ENCODE data around the gene IFT43. TPM values are rescaled to one million over a fixed set of nuclear protein-coding genes. Genes with fewer than 3 reads are reported as not detected.
"Not testable (repeated sequence)": the region's sequence is repeated elsewhere in the genome, so short reads cannot be mapped to it uniquely, and the experiment has no call there.

The IFT43 gene
- total RNA-seq, 1 experiment from 2014 or later = 17.5 TPM

- TF ChIP-seq PRDM15 (CRISPR knock-in tag; IDR thresholded peaks at IDR 0.05) = no peak
- TF ChIP-seq USF1 (CRISPR knock-in tag; IDR thresholded peaks at IDR 0.05) = no peak
- no peak for TF ChIP-seq CREM (CRISPR knock-in tag; IDR thresholded peaks at IDR 0.05)
- no peak for TF ChIP-seq ELF4 (CRISPR knock-in tag; IDR thresholded peaks at IDR 0.05; ENCODE audit: low read depth)
- TF ChIP-seq ETV6 (CRISPR knock-in tag; IDR thresholded peaks at IDR 0.05) = no peak
- TF ChIP-seq ZSCAN18 (CRISPR knock-in tag; IDR thresholded peaks at IDR 0.05) = no peak
- TF ChIP-seq MXD4 (CRISPR knock-in tag; IDR thresholded peaks at IDR 0.05; ENCODE audit: borderline replicate concordance) = no peak
- no peak for TF ChIP-seq SP1 (CRISPR knock-in tag; conservative IDR thresholded peaks at IDR 0.05)
- TF ChIP-seq ESRRA (CRISPR knock-in tag; IDR thresholded peaks at IDR 0.05; ENCODE audit: borderline replicate concordance) = no peak
- TF ChIP-seq SMAD4 (CRISPR knock-in tag; IDR thresholded peaks at IDR 0.05) = no peak
- TF ChIP-seq ZNF416 (CRISPR knock-in tag; IDR thresholded peaks at IDR 0.05) = no peak
Measured at GRCh38 chr14:76007379-76007778, 21.8 kb downstream of the IFT43 start (continued).

- no peak overlapping the region for H3K4me3 Mint-ChIP-seq
- H3K9me3 Mint-ChIP-seq = peaks cover 21% of the 10 kb centered on the region
- ATAC-seq (no peak), DNase-seq (ENCODE audit: low spot score) (no peak)
- peaks cover 32% of the 10 kb centered on the region for H3K36me3 Mint-ChIP-seq
- no peak for TF ChIP-seq ESRRA (CRISPR knock-in tag; IDR thresholded peaks at IDR 0.05; ENCODE audit: borderline replicate concordance)
- no peak for TF ChIP-seq ZNF263 (CRISPR knock-in tag; IDR thresholded peaks at IDR 0.05; ENCODE audit: low read depth)
- no peak for TF ChIP-seq ZNF423 (CRISPR knock-in tag; IDR thresholded peaks at IDR 0.05)
- no peak for TF ChIP-seq ZNF671 (CRISPR knock-in tag; IDR thresholded peaks at IDR 0.05)
- no peak for TF ChIP-seq ZNF425 (CRISPR knock-in tag; conservative IDR thresholded peaks at IDR 0.05)
- no peak for TF ChIP-seq ZBTB43 (CRISPR knock-in tag; IDR thresholded peaks at IDR 0.05)
- TF ChIP-seq MXD4 (CRISPR knock-in tag; IDR thresholded peaks at IDR 0.05; ENCODE audit: borderline replicate concordance) = no peak
- no peak for TF ChIP-seq MYBL2 (CRISPR knock-in tag; IDR thresholded peaks at IDR 0.05)
- no peak for TF ChIP-seq NR3C1 (CRISPR knock-in tag; conservative IDR thresholded peaks at IDR 0.05; ENCODE audit: low read depth)
- TF ChIP-seq ZSCAN18 (CRISPR knock-in tag; IDR thresholded peaks at IDR 0.05) = no peak
- no peak for TF ChIP-seq TEAD1 (CRISPR knock-in tag; IDR thresholded peaks at IDR 0.05)
- H3K27me3 Mint-ChIP-seq (ENCODE audit: low read depth) = no peaks in the 10 kb centered on the region
- CTCF ChIA-PET = no interaction called here
- POLR2A ChIA-PET = no interaction called here
- H3K4me1 Mint-ChIP-seq = peaks cover 14% of the 10 kb centered on the region
- H3K27ac Mint-ChIP-seq = no peak overlapping the region
Measured at GRCh38 chr14:76007852-76008251, 22.3 kb downstream of the IFT43 start.

GRCh38 chr14:76009627-76010026 lies 24.1 kb downstream of the IFT43 start:
- DNase-seq (ENCODE audit: low spot score); ATAC-seq; H3K4me3 Mint-ChIP-seq; H3K27me3 Mint-ChIP-seq (ENCODE audit: low read depth); CTCF ChIA-PET; H3K27ac Mint-ChIP-seq: not testable (repeated sequence)
- POLR2A ChIA-PET = interaction anchor here (0.6 kb wide), 1 partner anchor 117 kb away, joined by 3 read pairs; no protein-coding TSS in a partner anchor
- peaks cover 22% of the 10 kb centered on the region for H3K4me1 Mint-ChIP-seq
- peaks cover 36% of the 10 kb centered on the region for H3K36me3 Mint-ChIP-seq
- H3K9me3 Mint-ChIP-seq = peaks cover 12% of the 10 kb centered on the region
